ENCODE data around the gene CACNA1I. TPM values are rescaled to one million over a fixed set of nuclear protein-coding genes. Genes with fewer than 3 reads are reported as not detected.

CACNA1I gene
- total and polyA plus RNA-seq, 10 donors, result 0.24 to 4.1 (median 1.1) TPM

DNA sequence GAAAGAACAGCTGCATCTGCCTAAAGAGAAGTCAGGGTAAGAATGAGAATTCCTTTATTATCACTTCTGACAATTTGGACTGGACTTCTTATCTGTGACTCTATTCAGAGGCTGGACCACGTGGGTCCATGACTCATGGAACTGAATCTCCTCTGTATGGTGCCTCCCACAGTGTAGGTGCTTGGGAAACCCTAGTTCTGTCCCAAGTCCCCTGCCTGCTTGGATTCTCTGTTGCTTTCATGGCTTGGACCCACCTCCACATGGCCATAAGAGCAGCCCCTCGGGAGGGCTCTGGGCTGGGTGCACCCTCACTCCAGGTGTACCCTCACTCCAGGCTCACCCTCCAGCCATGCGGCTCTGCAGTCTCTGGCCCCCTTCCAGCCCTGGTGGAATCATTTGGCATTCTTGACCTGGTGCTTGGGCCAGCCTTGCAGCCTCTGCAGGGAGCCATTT is 153.4 kb downstream of the CACNA1I start:
- WGBS, 5 donors, result 75 to 87% (median 83%) methylated on average over 2 to 3 of the region's 3 CpGs
- TF ChIP-seq POLR2A (IDR thresholded peaks at IDR 0.05) (no peak), POLR2AphosphoS5 (IDR thresholded peaks at IDR 0.05) (no peak)
- TF ChIP-seq, protein P1, sequence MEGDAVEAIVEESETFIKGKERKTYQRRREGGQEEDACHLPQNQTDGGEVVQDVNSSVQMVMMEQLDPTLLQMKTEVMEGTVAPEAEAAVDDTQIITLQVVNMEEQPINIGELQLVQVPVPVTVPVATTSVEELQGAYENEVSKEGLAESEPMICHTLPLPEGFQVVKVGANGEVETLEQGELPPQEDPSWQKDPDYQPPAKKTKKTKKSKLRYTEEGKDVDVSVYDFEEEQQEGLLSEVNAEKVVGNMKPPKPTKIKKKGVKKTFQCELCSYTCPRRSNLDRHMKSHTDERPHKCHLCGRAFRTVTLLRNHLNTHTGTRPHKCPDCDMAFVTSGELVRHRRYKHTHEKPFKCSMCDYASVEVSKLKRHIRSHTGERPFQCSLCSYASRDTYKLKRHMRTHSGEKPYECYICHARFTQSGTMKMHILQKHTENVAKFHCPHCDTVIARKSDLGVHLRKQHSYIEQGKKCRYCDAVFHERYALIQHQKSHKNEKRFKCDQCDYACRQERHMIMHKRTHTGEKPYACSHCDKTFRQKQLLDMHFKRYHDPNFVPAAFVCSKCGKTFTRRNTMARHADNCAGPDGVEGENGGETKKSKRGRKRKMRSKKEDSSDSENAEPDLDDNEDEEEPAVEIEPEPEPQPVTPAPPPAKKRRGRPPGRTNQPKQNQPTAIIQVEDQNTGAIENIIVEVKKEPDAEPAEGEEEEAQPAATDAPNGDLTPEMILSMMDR (IDR thresholded peaks at IDR 0.05 in 8 of 11, conservative IDR thresholded peaks at IDR 0.05 in 3 of 11), result no peak
- Histone ChIP-seq H3K9me3 (no peaks in the 10 kb centered on the region), H3K4me1 (no peaks in the 10 kb centered on the region), H3K4me3 (no peak overlapping the region), H3K27me3 (replicated peaks in 1 of 7) (peaks cover 0 to 37% (median 0%) of the 10 kb centered on the region in 7 donors), H3K36me3 (no peaks in the 10 kb centered on the region), H3K27ac (no peak overlapping the region)
- intact Hi-C loops (cut with DNase I; ENCODE audit: low total_unique reads), result no loop called here
- DNase-seq, result no peak

DNA sequence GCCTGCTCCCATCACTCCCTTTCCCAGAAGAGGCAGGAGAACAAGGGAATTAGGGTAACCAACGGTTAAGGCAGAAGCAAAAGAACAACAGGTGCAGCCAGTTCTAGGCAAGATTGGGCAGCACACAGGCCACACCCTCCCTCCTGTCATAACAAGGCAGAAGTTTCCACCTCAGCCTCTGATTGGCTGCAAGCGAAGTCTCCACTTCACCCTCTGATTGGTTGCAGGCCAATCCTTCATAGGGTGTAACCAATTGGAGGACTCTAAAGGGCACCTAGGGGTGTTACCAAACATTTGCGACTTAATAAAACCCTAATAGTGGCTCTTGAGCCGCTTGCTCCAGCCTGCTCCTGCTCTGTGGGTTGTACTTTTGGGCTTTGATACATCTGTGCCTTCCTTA is 153.8 kb downstream of the CACNA1I start:
- TF ChIP-seq, protein P1 (IDR thresholded peaks at IDR 0.05 in 8 of 11, conservative IDR thresholded peaks at IDR 0.05 in 3 of 11), result no peak
- TF ChIP-seq POLR2A (IDR thresholded peaks at IDR 0.05), result no peak
- no peak for TF ChIP-seq POLR2AphosphoS5 (IDR thresholded peaks at IDR 0.05)

DNA sequence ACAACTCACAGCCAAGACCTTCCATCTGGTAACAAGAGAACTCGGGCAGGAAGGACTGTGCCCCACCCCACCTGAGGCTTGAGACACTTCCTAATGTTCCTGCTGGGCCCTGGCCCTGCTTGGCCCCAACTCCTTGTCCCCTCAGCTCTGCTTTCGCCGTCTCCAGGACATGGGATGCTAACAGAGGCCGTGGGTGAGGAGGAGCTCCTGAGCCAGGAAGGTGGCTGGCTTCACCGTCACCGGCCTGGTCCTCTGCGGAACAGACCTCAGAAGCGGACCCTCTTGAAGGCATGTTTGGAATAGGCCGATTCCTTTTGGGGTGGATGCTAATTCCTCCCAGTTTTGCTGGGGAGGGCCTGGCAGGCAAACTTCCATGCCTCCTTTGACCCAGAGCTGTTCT is 154.3 kb downstream of the CACNA1I start:
- Histone ChIP-seq H3K4me3 (no peak overlapping the region), H3K4me1 (no peaks in the 10 kb centered on the region), H3K27ac (no peak overlapping the region), H3K9me3 (no peaks in the 10 kb centered on the region), H3K27me3 (replicated peaks in 1 of 7) (peaks cover 0 to 37% (median 0%) of the 10 kb centered on the region in 7 donors), H3K36me3 (no peaks in the 10 kb centered on the region)
- peak; percentile 40 for DNase-seq
- 82 to 92% (median 88%) methylated on average over 5 to 9 of the region's 9 CpGs for WGBS, 5 donors
- TF ChIP-seq POLR2AphosphoS5 (IDR thresholded peaks at IDR 0.05), result no peak
- TF ChIP-seq POLR2A (IDR thresholded peaks at IDR 0.05), result no peak
- TF ChIP-seq, protein P1 (IDR thresholded peaks at IDR 0.05 in 8 of 11, conservative IDR thresholded peaks at IDR 0.05 in 3 of 11), result no peak
- intact Hi-C loops (cut with DNase I; ENCODE audit: low total_unique reads), result no loop called here

More for the DNA sequence above, 153.8 kb downstream of the CACNA1I start:
- intact Hi-C loops (cut with DNase I; ENCODE audit: low total_unique reads), result no loop called here
- Histone ChIP-seq H3K4me1 (no peaks in the 10 kb centered on the region), H3K27ac (no peak overlapping the region), H3K4me3 (no peak overlapping the region), H3K27me3 (replicated peaks in 1 of 7) (peaks cover 0 to 37% (median 0%) of the 10 kb centered on the region in 7 donors), H3K9me3 (no peaks in the 10 kb centered on the region), H3K36me3 (no peaks in the 10 kb centered on the region)
- WGBS, 5 donors, result 86 to 95% (median 89%) methylated on average over 4 of the region's 4 CpGs
- no peak for DNase-seq

DNA sequence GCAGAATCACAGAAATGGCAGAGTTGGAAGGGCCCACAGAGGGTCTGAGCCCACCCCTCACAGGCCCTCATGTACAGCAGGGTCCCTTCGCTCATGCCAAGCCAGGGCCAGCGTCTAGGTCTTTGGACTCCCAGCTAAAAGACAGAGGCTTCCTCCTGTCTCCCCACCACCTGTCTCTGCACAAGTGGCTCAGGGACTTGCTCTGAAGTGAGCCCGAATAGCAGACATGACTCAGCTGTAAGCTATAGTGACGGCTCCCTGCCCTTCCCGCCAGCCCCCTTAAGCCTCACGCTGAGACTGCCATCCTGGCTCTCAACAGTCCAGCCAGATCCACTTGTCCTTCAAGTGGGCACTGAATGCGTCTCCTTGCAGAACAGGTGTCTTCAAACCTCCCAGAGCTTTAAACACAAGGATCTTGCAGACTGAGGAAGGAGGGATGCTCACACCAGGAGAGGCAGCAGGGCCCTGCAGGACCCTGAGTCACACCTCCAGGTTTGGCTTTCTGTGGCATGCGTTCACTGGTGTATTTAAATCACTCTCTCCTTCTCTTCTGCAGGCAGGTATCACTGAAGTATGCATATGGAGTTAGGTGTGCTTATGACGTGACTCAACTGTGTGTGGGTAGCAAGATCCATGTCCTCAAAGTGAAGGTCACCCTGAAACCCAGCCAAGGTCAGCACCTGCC is 154.9 kb downstream of the CACNA1I start:
- H3K27me3 ChIP-seq (replicated peaks in 1 of 7), result peaks cover 0 to 37% (median 0%) of the 10 kb centered on the region in 7 donors
- DNase-seq, result no peak
- TF ChIP-seq POLR2AphosphoS5 (IDR thresholded peaks at IDR 0.05), result no peak
- TF ChIP-seq, protein P1 (IDR thresholded peaks at IDR 0.05 in 8 of 11, conservative IDR thresholded peaks at IDR 0.05 in 3 of 11), result no peak
- TF ChIP-seq POLR2A (IDR thresholded peaks at IDR 0.05), result no peak
- H3K36me3 ChIP-seq, result no peaks in the 10 kb centered on the region
- WGBS, 5 donors, result 78 to 83% (median 79%) methylated on average over 9 of the region's 9 CpGs
- intact Hi-C loops (cut with DNase I; ENCODE audit: low total_unique reads), result no loop called here
- no peak overlapping the region for H3K27ac ChIP-seq
- no peaks in the 10 kb centered on the region for H3K4me1 ChIP-seq
- no peak overlapping the region for H3K4me3 ChIP-seq
- no peaks in the 10 kb centered on the region for H3K9me3 ChIP-seq

All from spleen (tissue), 11 donors.